Endothelial cell of umbilical vein (primary cell): ENCODE measurements around the gene TMEM222. TPM values are rescaled to one million over a fixed set of nuclear protein-coding genes. Genes with fewer than 3 reads are reported as not detected.

Experiments
- Bru-seq: library from RNA; stranded (reverse); fragments of 400-500 nt; gene quantifications from one replicate; lab custom pipeline; 2021; lab: Mats Ljungman, UMichigan
- BruChase-seq, 2 experiments: library from RNA; stranded (reverse); fragments of 400-500 nt; gene quantifications; one replicate each; lab custom pipeline; 2021; lab: Mats Ljungman, UMichigan
- BruUV-seq: library from RNA; stranded (reverse); fragments of 400-500 nt; replicated peaks from 2 replicates; lab custom pipeline; 2021; lab: Mats Ljungman, UMichigan
- CTCF ChIA-PET: fragments of 300-600, 350-600 bp; sonication (Branson Sonifier 250); formaldehyde crosslinking; loops from one replicate; lab custom pipeline; 2021; ENCODE audit warnings: antibody characterized with exemption, inconsistent platforms; lab: Charles Lee
- POLR2A ChIA-PET: fragments of 300-600, 350-600 bp; sonication (Branson Sonifier 250); formaldehyde crosslinking; loops from one replicate; lab custom pipeline; 2021; ENCODE audit warnings: antibody characterized with exemption, inconsistent platforms; lab: Charles Lee
- DNase-seq: peaks from one replicate; pipeline ENCODE4 v3.0.0-alpha.2; 2011; ENCODE audit warnings: low read depth, low spot score
- FAIRE-seq: peaks from 2 replicates; lab custom pipeline; 2011; peaks lifted over from hg19 to GRCh38; lab: Jason Lieb, UNC
- H2AFZ ChIP-seq: 2 replicates; pipeline ENCODE4 v1.6.0; 2012; ENCODE audit warnings: low read depth, low read length, control low read depth, inconsistent platforms
- H3K27ac ChIP-seq: 2 replicates; pipeline ENCODE4 v1.5.1; 2011; ENCODE audit warnings: low read depth, mild to moderate bottlenecking, control low read depth, low read length, moderate library complexity; ENCODE audit not compliant: insufficient read depth
- H3K27me3 ChIP-seq, 2 experiments: 2 replicates each; pipeline versions ENCODE4 v1.6.0 to v1.6.1; 2011; ENCODE audit warnings: low read length in 2 of 2, mixed read lengths in 1 of 2; ENCODE audit not compliant: control insufficient read depth in 2 of 2, insufficient read depth in 2 of 2
- H3K36me3 ChIP-seq, 2 experiments: 2 replicates in 1 of 2; 3 replicates in 1 of 2; pipeline ENCODE4 v1.5.1; 2011; ENCODE audit warnings: low read length in 2 of 2, mild to moderate bottlenecking in 1 of 2, moderate library complexity in 1 of 2; ENCODE audit not compliant: control insufficient read depth in 2 of 2, insufficient read depth in 2 of 2; ENCODE audit errors: extremely low read depth in 1 of 2
- H3K4me1 ChIP-seq: 3 replicates; pipeline ENCODE4 v1.5.1; 2011; ENCODE audit warnings: mild to moderate bottlenecking, low read length; ENCODE audit not compliant: control insufficient read depth, insufficient read depth; ENCODE audit errors: extremely low read depth
- H3K4me2 ChIP-seq: 2 replicates; pipeline ENCODE4 v1.6.1; 2011; ENCODE audit warnings: low read length, control low read depth, mixed read lengths; ENCODE audit not compliant: insufficient read depth
- H3K4me3 ChIP-seq, 3 experiments: fragments of 200-600 bp in 1 of 3; sonication (generic), shearing (Covaris generic) in 1 of 3; replicated peaks in 1 of 3; 2 replicates each; pipeline ENCODE4 v1.5.1; 2011 to 2016; ENCODE audit warnings: control low read depth in 3 of 3, low read length in 3 of 3, mild to moderate bottlenecking in 2 of 3, inconsistent platforms in 1 of 3, low read depth in 1 of 3, moderate library complexity in 1 of 3; ENCODE audit not compliant: insufficient read depth in 1 of 3
- H3K79me2 ChIP-seq: 2 replicates; pipeline ENCODE4 v1.6.0; 2012; ENCODE audit warnings: low read length, inconsistent platforms; ENCODE audit not compliant: control insufficient read depth, insufficient read depth
- H3K9ac ChIP-seq: replicated peaks from 2 replicates; pipeline ENCODE3; 2011; ENCODE audit warnings: low read length, control low read depth; ENCODE audit not compliant: insufficient read depth; ENCODE audit errors: extremely low read depth
- H3K9me1 ChIP-seq: replicated peaks from 3 replicates; pipeline ENCODE4 v1.6.0; 2011; ENCODE audit warnings: mild to moderate bottlenecking, low read length; ENCODE audit not compliant: control insufficient read depth, insufficient read depth; ENCODE audit errors: extremely low read depth
- H3K9me3 ChIP-seq: replicated peaks from 2 replicates; pipeline ENCODE4 v1.5.1; 2012; ENCODE audit warnings: low read length, inconsistent platforms; ENCODE audit not compliant: control insufficient read depth, insufficient read depth
- H4K20me1 ChIP-seq: replicated peaks from 2 replicates; pipeline ENCODE3; 2011; ENCODE audit warnings: mild to moderate bottlenecking, low read length; ENCODE audit not compliant: control insufficient read depth, insufficient read depth; ENCODE audit errors: extremely low read depth
- CTCF ChIP-seq, 2 donors: IDR thresholded peaks; 1 replicate in 1 of 2; 2 replicates in 1 of 2; pipeline ENCODE4 v1.5.1; 2011; ENCODE audit warnings: low read length in 2 of 2, mild to moderate bottlenecking in 2 of 2, moderate library complexity in 2 of 2, control low read depth in 1 of 2, inconsistent platforms in 1 of 2, low read depth in 1 of 2; ENCODE audit not compliant: insufficient read depth in 1 of 2; ENCODE audit errors: extremely low read depth in 1 of 2
- EZH2 ChIP-seq: IDR thresholded peaks from 2 replicates; pipeline ENCODE4 v1.6.1; 2012; ENCODE audit warnings: borderline replicate concordance, low read depth, mild to moderate bottlenecking, moderate library complexity, low read length, inconsistent platforms; ENCODE audit not compliant: severe bottlenecking
- FOS ChIP-seq: IDR thresholded peaks from 2 replicates; pipeline ENCODE4 v1.6.1; 2011; ENCODE audit warnings: mild to moderate bottlenecking, low read length, moderate library complexity, borderline replicate concordance; ENCODE audit not compliant: insufficient read depth
- GATA2 ChIP-seq: IDR thresholded peaks from 2 replicates; pipeline ENCODE4 v1.7.0; 2011; ENCODE audit warnings: low read depth, mild to moderate bottlenecking, moderate library complexity, mixed read lengths, low read length; ENCODE audit not compliant: insufficient read length, insufficient read depth
- JUN ChIP-seq: IDR thresholded peaks from 2 replicates; pipeline ENCODE4 v1.6.1; 2011; ENCODE audit warnings: borderline replicate concordance, low read depth; ENCODE audit not compliant: insufficient read length, insufficient read depth
- MAX ChIP-seq: IDR thresholded peaks from 2 replicates; pipeline ENCODE4 v1.6.1; 2011; ENCODE audit not compliant: insufficient read depth, insufficient read length
- MYC ChIP-seq: IDR thresholded peaks from one replicate; pipeline ENCODE4 v1.6.1; 2011; ENCODE audit warnings: mild to moderate bottlenecking, low read depth, low read length
- POLR2A ChIP-seq: IDR thresholded peaks from 2 replicates; pipeline ENCODE4 v1.6.1; 2012; ENCODE audit warnings: low read depth, mild to moderate bottlenecking, control low read depth, low read length
- POLR2AphosphoS5 ChIP-seq: IDR thresholded peaks from 2 replicates; pipeline ENCODE4 v1.6.1; 2012; ENCODE audit warnings: low read depth, mild to moderate bottlenecking, control low read depth, low read length, moderate library complexity; ENCODE audit not compliant: insufficient read depth
- dilution Hi-C: fragments of 300-500 bp; cut with MboI; formaldehyde crosslinking; loops from one replicate; pipeline ENCODE4 v1.15.0; 2019; ENCODE audit warnings: low sequenced_read_pairs; ENCODE audit not compliant: extremely low pct_ligation_motif_present
- intact Hi-C: fragments of 100-400 bp; cut with micrococcal nuclease; formaldehyde crosslinking; loops from one replicate; pipeline ENCODE4 v1.10.0; 2022
- long read RNA-seq: library from polyadenylated mRNA; stranded (forward); transcript quantifications from one replicate; pipeline ENCODE4 v2.0.0, GENCODE V29; 2021
- polyA minus RNA-seq, 3 experiments: library from RNA; depleted of rRNA, polyadenylated mRNA; stranded (reverse); fragments of >200 nt; gene quantifications; 1 replicate in 1 of 3; 2 replicates in 2 of 3; pipeline ENCODE4 v1.2.3, GENCODE V29; 2011
- polyA plus RNA-seq, 4 experiments: library from polyadenylated mRNA; depleted of rRNA in 3 of 4; stranded (reverse) in 3 of 4; unstranded in 1 of 4; fragments of >200 nt; gene quantifications; 2 replicates each; pipeline versions ENCODE4 v1.2.1 to v1.2.3, GENCODE V29; 2011 to 2012; ENCODE audit warnings: missing spikeins in 1 of 4
- total RNA-seq: library from RNA; stranded (reverse); gene quantifications from 2 replicates; pipeline ENCODE4 v1.2.3, GENCODE V29; 2021

The TMEM222 gene
- total RNA-seq (43.1 and 45.8 TPM in 2 replicates), polyA plus RNA-seq (76.1 and 103 TPM in 2 replicates), polyA minus RNA-seq (71.0 and 75.9 TPM in 2 replicates), Bru-seq, nascent RNA (percentile 80 among the genes with signal in this experiment), BruChase-seq, experiment 1, labeled RNA remaining after a 6-hour chase (percentile 81 among the genes with signal in this experiment), BruChase-seq, experiment 2, labeled RNA remaining after a 2-hour chase (percentile 82 among the genes with signal in this experiment)
- 61.1 and 68.5 TPM in 2 replicates for polyA plus RNA-seq (2011; cell fraction: cytosol; rRNA removed)
- polyA plus RNA-seq (2011; cell fraction: nucleus; rRNA removed) = 42.4 and 48.1 TPM in 2 replicates
- polyA plus RNA-seq (2012) = 30.7 and 35.6 TPM in 2 replicates
- polyA minus RNA-seq (2011; cell fraction: cytosol; rRNA and poly(A)+ RNA removed) = 23.4 TPM
- polyA minus RNA-seq (2011; cell fraction: nucleus; rRNA and poly(A)+ RNA removed) = 16.3 and 17.6 TPM in 2 replicates
- long read RNA-seq, transcript TMEM222-211 (6 exons, 1,613 nt) = major isoform, 124 of 152 reads
- long read RNA-seq, transcript TMEM222-202 (7 exons, 1,665 nt) = minor isoform, 5 of 152 reads
- long read RNA-seq, partial matches to known transcripts = 2 of 152 reads
- long read RNA-seq, other reads (novel, unspliced or antisense) = 14 of 152 reads

GRCh38 chr1:27321813-27322568 is at the start of gene TMEM222:
TSS of gene TMEM222 (plus strand) at chr1:27322163. CDS start at chr1:27322198, 35 bp downstream.
- no peaks in the 10 kb centered on the region for H3K9me3 ChIP-seq
- H3K27me3 ChIP-seq = no peaks in the 10 kb centered on the region
- no peaks in the 10 kb centered on the region for H4K20me1 ChIP-seq
- H3K79me2 ChIP-seq = peaks cover 45% of the 10 kb centered on the region
- peak within 1 kb of the TSS; percentile 77 for H3K27ac ChIP-seq
- FAIRE-seq (peak; percentile 97), DNase-seq (peak; percentile 97)
- peak within 1 kb of the TSS; percentile 92 for H3K9ac ChIP-seq
- CTCF ChIA-PET = interaction anchor here (0.6 to 1.6 kb wide), 6 partner anchors 11 to 283 kb away, joined by 3 to 20 read pairs (median 3); partner anchors contain the start of gene MAP3K6
- POLR2A ChIA-PET = no interaction called here
- BruUV-seq = no TSS peak
- H3K9me1 ChIP-seq = no peaks in the 10 kb centered on the region
- dilution Hi-C loops = no loop called here
- intact Hi-C loops = loop anchor here (1.0 to 5.0 kb wide), 6 partner anchors 10 to 277 kb away; partner anchors contain the start of genes GPR3 and WASF2
- TF ChIP-seq GATA2 = no peak
- TF ChIP-seq JUN = no peak
- peak; percentile 17 for TF ChIP-seq MAX
- TF ChIP-seq MYC = no peak
- no peak for TF ChIP-seq EZH2
- peak; percentile 94 for TF ChIP-seq POLR2A
- TF ChIP-seq CTCF (IDR thresholded peaks at IDR 0.05; ENCODE audit: extremely low read depth in 1 of 2, insufficient read depth in 1 of 2, low read depth in 1 of 2, low read length in 2 of 2) = no peak
- peak; percentile 95 for TF ChIP-seq POLR2AphosphoS5
- TF ChIP-seq FOS = no peak
- peaks cover 11% of the 10 kb centered on the region for H3K4me1 ChIP-seq
- H3K4me2 ChIP-seq = peak within 1 kb of the TSS; percentile 90
- peak within 1 kb of the TSS; percentile 47 to 82 (median 68) for H3K4me3 ChIP-seq
- H3K36me3 ChIP-seq = peaks cover 3 to 7% of the 10 kb centered on the region in 2 experiments
- peak within 1 kb of the TSS; percentile 99 for H2AFZ ChIP-seq
